GM18873 (cell line): Measurements from ENCODE around the gene UMODL1.
"Not testable (repeated sequence)": the region's sequence is repeated elsewhere in the genome, so short reads cannot be mapped to it uniquely, and the experiment has no call there.

Source experiments
- ATAC-seq: cut with Tn5 transposase; IDR thresholded peaks from one replicate; pipeline ENCODE4 v1.9.1; 2021; ENCODE audit warnings: mild to moderate bottlenecking, moderate library complexity, moderate number of reproducible peaks; ENCODE audit not compliant: unreplicated experiment, low FRiP score

UMODL1 gene

GRCh38 chr21:42111811-42112210 is 40.7 kb downstream of the UMODL1 start:
- no peak for ATAC-seq

- ATAC-seq = no peak
Measured at GRCh38 chr21:42112238-42112637, 41.1 kb downstream of the UMODL1 start.

GRCh38 chr21:42112857-42113256 is 41.7 kb downstream of the UMODL1 start:
- ATAC-seq = no peak

GRCh38 chr21:42113926-42114409 is 42.9 kb downstream of the UMODL1 start:
- no peak for ATAC-seq

- no peak for ATAC-seq
Measured at GRCh38 chr21:42114646-42115045, 43.5 kb downstream of the UMODL1 start.

- ATAC-seq = no peak
Measured at GRCh38 chr21:42115136-42115683, 44.1 kb downstream of the UMODL1 start.

- ATAC-seq = not testable (repeated sequence)
Measured at GRCh38 chr21:42116551-42116950, 45.4 kb downstream of the UMODL1 start.

- no peak for ATAC-seq
Measured at GRCh38 chr21:42117229-42117966, 46.3 kb downstream of the UMODL1 start.

- ATAC-seq = no peak
Measured at GRCh38 chr21:42117967-42118780, 47.1 kb downstream of the UMODL1 start.

- ATAC-seq = no peak
Measured at GRCh38 chr21:42118901-42119300, 47.8 kb downstream of the UMODL1 start.

GRCh38 chr21:42120101-42120902 is 49.2 kb downstream of the UMODL1 start:
- no peak for ATAC-seq

- no peak for ATAC-seq
Measured at GRCh38 chr21:42120903-42121535, 49.9 kb downstream of the UMODL1 start.

- ATAC-seq = no peak
Measured at GRCh38 chr21:42121794-42122193, 50.7 kb downstream of the UMODL1 start.

- no peak for ATAC-seq
Measured at GRCh38 chr21:42122398-42122797, 51.3 kb downstream of the UMODL1 start.

GRCh38 chr21:42122808-42123207 is 51.7 kb downstream of the UMODL1 start:
- ATAC-seq = no peak

GRCh38 chr21:42123219-42123908 is 52.2 kb downstream of the UMODL1 start:
- ATAC-seq = no peak

- ATAC-seq = no peak
Measured at GRCh38 chr21:42124081-42124480, 53.0 kb downstream of the UMODL1 start.

- ATAC-seq = no peak
Measured at GRCh38 chr21:42124826-42125570, 53.9 kb downstream of the UMODL1 start.
